Measurements from ENCODE around the gene CHST9.

DNA sequence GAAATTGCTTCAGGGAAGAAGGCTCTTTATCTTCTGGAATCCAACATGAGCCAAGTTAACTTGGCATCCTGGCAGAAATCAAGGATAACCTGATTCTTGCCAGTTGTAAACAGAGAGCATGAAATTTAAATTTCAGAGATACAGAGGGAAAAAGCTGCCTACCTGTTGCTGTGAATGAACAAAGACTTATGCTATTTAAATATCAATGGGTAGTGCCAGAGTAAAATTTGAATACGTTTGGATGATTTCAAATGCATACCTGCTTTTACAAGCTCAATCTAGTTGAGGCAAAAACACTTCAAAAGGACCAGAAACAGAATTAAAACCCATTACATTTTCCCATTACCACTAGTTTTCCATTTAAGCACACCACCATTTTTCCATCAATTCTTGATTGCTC is 60.9 kb downstream of the CHST9 start:
- TF ChIP-seq, protein P1, sequence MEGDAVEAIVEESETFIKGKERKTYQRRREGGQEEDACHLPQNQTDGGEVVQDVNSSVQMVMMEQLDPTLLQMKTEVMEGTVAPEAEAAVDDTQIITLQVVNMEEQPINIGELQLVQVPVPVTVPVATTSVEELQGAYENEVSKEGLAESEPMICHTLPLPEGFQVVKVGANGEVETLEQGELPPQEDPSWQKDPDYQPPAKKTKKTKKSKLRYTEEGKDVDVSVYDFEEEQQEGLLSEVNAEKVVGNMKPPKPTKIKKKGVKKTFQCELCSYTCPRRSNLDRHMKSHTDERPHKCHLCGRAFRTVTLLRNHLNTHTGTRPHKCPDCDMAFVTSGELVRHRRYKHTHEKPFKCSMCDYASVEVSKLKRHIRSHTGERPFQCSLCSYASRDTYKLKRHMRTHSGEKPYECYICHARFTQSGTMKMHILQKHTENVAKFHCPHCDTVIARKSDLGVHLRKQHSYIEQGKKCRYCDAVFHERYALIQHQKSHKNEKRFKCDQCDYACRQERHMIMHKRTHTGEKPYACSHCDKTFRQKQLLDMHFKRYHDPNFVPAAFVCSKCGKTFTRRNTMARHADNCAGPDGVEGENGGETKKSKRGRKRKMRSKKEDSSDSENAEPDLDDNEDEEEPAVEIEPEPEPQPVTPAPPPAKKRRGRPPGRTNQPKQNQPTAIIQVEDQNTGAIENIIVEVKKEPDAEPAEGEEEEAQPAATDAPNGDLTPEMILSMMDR (IDR thresholded peaks at IDR 0.05): no peak
- TF ChIP-seq POLR2A (IDR thresholded peaks at IDR 0.05): no peak
